OCI-LY7 (cell line): ENCODE results near the gene GNAQ.

Experiments
- CTCF ChIP-seq: fragments of 200-600 bp; sonication (generic); conservative IDR thresholded peaks from 2 replicates; pipeline ENCODE4 v1.5.1; 2014; ENCODE audit warnings: mild to moderate bottlenecking, antibody characterized with exemption, low read length, moderate library complexity, mixed read lengths
- EZH2phosphoT487 ChIP-seq: fragments of 200-600 bp; sonication (generic); IDR thresholded peaks from 2 replicates; pipeline ENCODE4 v1.6.1; 2018; ENCODE audit warnings: low read depth, borderline replicate concordance, mild to moderate bottlenecking, mixed run types, antibody characterized with exemption, low read length, moderate library complexity, mixed read lengths

GRCh38 chr9:78049484-78049883 is 17.9 kb upstream of the GNAQ start:
- TF ChIP-seq CTCF (no peak), EZH2phosphoT487 (no peak)
